K562 (cell line): ENCODE measurements around the gene FARP1. TPM values are rescaled to one million over a fixed set of nuclear protein-coding genes. Genes with fewer than 3 reads are reported as not detected.

Experiments used
- ATAC-seq: fragments of 200-7000 bp; cut with Tn5 transposase; 3 replicates; pipeline ENCODE4 v1.9.1; 2020; ENCODE audit warnings: moderate library complexity
- BruUV-seq: library from RNA; stranded (reverse); fragments of 400-500 nt; replicated peaks from 2 replicates; lab custom pipeline; 2021; lab: Mats Ljungman, UMichigan
- CTCF ChIA-PET: fragments of 300-600 bp; formaldehyde crosslinking; extraction: SDS; loops from one replicate; lab custom pipeline; 2021; ENCODE audit warnings: low intra/inter-chr PET ratio; lab: Yijun Ruan, JAX
- POLR2A ChIA-PET: fragments of 300-600, 350-650 bp; sonication (Branson Sonifier 250); formaldehyde crosslinking; extraction: SDS; loops from one replicate; lab custom pipeline; 2021; ENCODE audit warnings: antibody characterized with exemption, inconsistent platforms; lab: Yijun Ruan, JAX
- DNase-seq, 4 experiments: peaks; one replicate each; pipeline versions ENCODE4 v3.0.0 to v3.0.0-alpha.2; 2011 to 2018; ENCODE audit warnings: low spot score in 3 of 4, mixed read lengths in 3 of 4; ENCODE audit errors: extremely low read depth in 1 of 4
- FAIRE-seq: peaks from 2 replicates; lab custom pipeline; 2011; peaks lifted over from hg19 to GRCh38; lab: Jason Lieb, UNC
- H2AFZ ChIP-seq: 2 replicates; pipeline ENCODE4 v1.6.0; 2011; ENCODE audit warnings: low read depth, low read length, control low read depth, inconsistent platforms
- H3K27ac ChIP-seq: fragments of 200-600 bp; 3 replicates; pipeline ENCODE4 v1.8.0; 2011; ENCODE audit warnings: low read depth, mild to moderate bottlenecking, control low read depth, inconsistent platforms, low read length, moderate library complexity, mixed read lengths; ENCODE audit errors: extremely low read depth
- H3K27me3 ChIP-seq, 2 experiments: fragments of 300-600 bp in 1 of 2; 2 replicates in 1 of 2; 3 replicates in 1 of 2; pipeline versions ENCODE4 v1.6.0 to v1.8.0; 2011; ENCODE audit warnings: inconsistent platforms in 2 of 2, low read length in 2 of 2, mild to moderate bottlenecking in 1 of 2, mixed read lengths in 1 of 2, moderate library complexity in 1 of 2; ENCODE audit not compliant: control insufficient read depth in 2 of 2, insufficient read depth in 2 of 2
- H3K36me3 ChIP-seq: fragments of 300-600 bp; 3 replicates; pipeline ENCODE4 v1.8.0; 2011; ENCODE audit warnings: mild to moderate bottlenecking, low read length, inconsistent platforms; ENCODE audit not compliant: control insufficient read depth, insufficient read depth
- H3K4me1 ChIP-seq, 2 experiments: fragments of 200-600 bp in 1 of 2; replicated peaks in 1 of 2; 2 replicates in 1 of 2; 3 replicates in 1 of 2; pipeline versions ENCODE4 v1.5.1 to v1.8.0; 2011; ENCODE audit warnings: inconsistent platforms in 2 of 2, low read length in 2 of 2, mild to moderate bottlenecking in 1 of 2, mixed read lengths in 1 of 2, moderate library complexity in 1 of 2; ENCODE audit not compliant: control insufficient read depth in 2 of 2, insufficient read depth in 2 of 2
- H3K4me2 ChIP-seq: 2 replicates; pipeline ENCODE4 v1.6.1; 2011; ENCODE audit warnings: low read length, control low read depth, inconsistent platforms, mixed read lengths; ENCODE audit not compliant: insufficient read depth
- H3K4me3 ChIP-seq: fragments of 200-600 bp; sonication (generic), shearing (Covaris generic); 2 replicates; pipeline ENCODE4 v1.5.1; 2016; ENCODE audit warnings: control low read depth, inconsistent platforms
- H3K79me2 ChIP-seq: fragments of 200-600 bp; 3 replicates; pipeline ENCODE4 v1.8.0; 2011; ENCODE audit warnings: low read length, inconsistent platforms; ENCODE audit not compliant: control insufficient read depth, insufficient read depth
- H3K9ac ChIP-seq, 2 experiments: 2 replicates each; pipeline versions ENCODE4 v1.6.0 to v1.6.1; 2011; ENCODE audit warnings: low read depth in 2 of 2, low read length in 2 of 2, control low read depth in 1 of 2, inconsistent platforms in 1 of 2, mild to moderate bottlenecking in 1 of 2, mixed read lengths in 1 of 2; ENCODE audit not compliant: insufficient read depth in 1 of 2
- H3K9me1 ChIP-seq: one replicate; pipeline ENCODE4 v1.6.0; 2011; ENCODE audit warnings: inconsistent platforms, mild to moderate bottlenecking, low read length, moderate library complexity; ENCODE audit not compliant: control insufficient read depth, insufficient read depth
- H3K9me3 ChIP-seq: replicated peaks from 2 replicates; pipeline ENCODE4 v1.5.1; 2011; ENCODE audit warnings: low read depth, low read length, inconsistent platforms; ENCODE audit not compliant: control insufficient read depth, insufficient read depth
- H4K20me1 ChIP-seq: replicated peaks from 2 replicates; pipeline ENCODE4 v1.6.1; 2011; ENCODE audit warnings: low read length, inconsistent platforms, mixed read lengths; ENCODE audit not compliant: control insufficient read depth, insufficient read depth
- ATF3 ChIP-seq, 2 experiments: fragments of 450-650 bp in 1 of 2; sonication (generic) in 1 of 2; formaldehyde crosslinking in 1 of 2; IDR thresholded peaks in 1 of 2; conservative IDR thresholded peaks in 1 of 2; 2 replicates each; pipeline versions ENCODE4 v1.6.1 to v1.8.1; 2016 to 2023; ENCODE audit warnings: mild to moderate bottlenecking in 2 of 2, moderate library complexity in 2 of 2, inconsistent platforms in 1 of 2, missing genetic modification reagents in 1 of 2
- BRCA1 ChIP-seq, 2 experiments: fragments of 450-650 bp in 1 of 2; sonication (generic) in 1 of 2; formaldehyde crosslinking in 1 of 2; IDR thresholded peaks; 2 replicates each; pipeline versions ENCODE4 v1.5.0 to v1.6.1; 2017 to 2020; ENCODE audit warnings: mild to moderate bottlenecking in 1 of 2, missing genetic modification reagents in 1 of 2
- HOMEZ ChIP-seq: fragments of 250-450 bp; sonication (Bioruptor Pico); IDR thresholded peaks from 2 replicates; pipeline ENCODE4 v1.4.0; 2020; ENCODE audit warnings: mild to moderate bottlenecking, moderate library complexity
- KAT8 ChIP-seq: fragments of 450-650 bp; IDR thresholded peaks from 2 replicates; pipeline ENCODE4 v1.6.1; 2016; ENCODE audit warnings: low read depth, mild to moderate bottlenecking
- RBM34 ChIP-seq: fragments of 200-400 bp; formaldehyde crosslinking; IDR thresholded peaks from 2 replicates; pipeline ENCODE4 v1.6.1; 2018; ENCODE audit warnings: low read length, borderline replicate concordance; ENCODE audit not compliant: insufficient read depth
- SMAD3 ChIP-seq: fragments of 450-650 bp; formaldehyde crosslinking; conservative IDR thresholded peaks from 2 replicates; pipeline ENCODE4 v1.4.0; 2020; ENCODE audit warnings: mild to moderate bottlenecking
- SMARCC2 ChIP-seq: fragments of 450-650 bp; IDR thresholded peaks from 2 replicates; pipeline ENCODE4 v1.6.1; 2017; ENCODE audit warnings: antibody characterized with exemption, moderate library complexity, mild to moderate bottlenecking, low read depth
- WGBS: fragments of 100-300 bp; shearing (Covaris generic); methylation state at CpG from one replicate; pipeline ENCODE4 v1.1.6; 2016; ENCODE audit warnings: low coverage, mixed read lengths; ENCODE audit not compliant: insufficient coverage; ENCODE audit errors: missing lambda C conversion rate; 5-methylcytosine and 5-hydroxymethylcytosine counted together
- in situ Hi-C: fragments of 300-500 bp; cut with MboI; formaldehyde crosslinking; loops from 4 replicates; pipeline ENCODE4 v1.15.0; 2018; ENCODE audit warnings: inconsistent platforms, mixed read lengths
- intact Hi-C: fragments of 100-400 bp; cut with micrococcal nuclease; formaldehyde crosslinking; loops from 2 replicates; pipeline ENCODE4 v1.14.2; 2022
- polyA plus RNA-seq, 8 experiments: library from polyadenylated mRNA; depleted of rRNA in 4 of 8; stranded (reverse) in 5 of 8; unstranded in 3 of 8; fragments of >200 nt; fragmentation: Nextera tagmentation in 2 of 8; fragmentation: Illumina TruSeq in 1 of 8; extraction: Ambion mirVana in 2 of 8; extraction: Trizol in 1 of 8; gene quantifications; 2 replicates each; pipeline versions ENCODE4 v1.2.1 to v1.2.3, GENCODE V29; 2011 to 2014; ENCODE audit warnings: inconsistent platforms in 1 of 8, missing spikeins in 1 of 8
- total RNA-seq, 7 experiments: library from RNA; depleted of rRNA in 6 of 7; stranded (reverse); fragments of >200 nt in 6 of 7; fragmentation: Illumina TruSeq in 2 of 7; extraction: Trizol in 2 of 7; gene quantifications; 2 replicates each; pipeline versions ENCODE4 v1.2.1 to v1.2.3, GENCODE V29; 2011 to 2021; ENCODE audit warnings: low replicate concordance in 1 of 7

FARP1 gene
- total and polyA plus RNA-seq, 9 of the 15 experiments (the other 6 are each of a cell fraction or from before 2014, with no cell fraction given): 0.03 to 0.29 (median 0.05) TPM; not detected in 3

- FAIRE-seq (no peak), DNase-seq (no peak), ATAC-seq (no peak)
- Histone ChIP-seq H3K9me1 (no peaks in the 10 kb centered on the region), H3K9me3 (no peaks in the 10 kb centered on the region), H3K79me2 (no peaks in the 10 kb centered on the region), H3K4me1 (peaks cover 0 to 11% of the 10 kb centered on the region in 2 experiments; a peak in 2 of 5 replicates), H3K36me3 (no peaks in the 10 kb centered on the region), H3K27ac (no peak overlapping the region), H2AFZ (no peak overlapping the region), H3K27me3 (peaks cover 13 to 55% of the 10 kb centered on the region in 2 experiments), H4K20me1 (no peaks in the 10 kb centered on the region; the same call in 1 of the 2 replicates), H3K4me3 (no peak overlapping the region), H3K4me2 (no peak overlapping the region), H3K9ac (no peak overlapping the region)
- TF ChIP-seq SMARCC2 (no peak), RBM34 (no peak), SMAD3 (no peak)
- CTCF ChIA-PET: no interaction called here
- intact Hi-C loops: no loop called here
- WGBS: 30% methylated on average over 11 of the region's 21 CpGs
- in situ Hi-C loops: no loop called here
- POLR2A ChIA-PET: no interaction called here
- BruUV-seq: no TSS peak
These were observed 301.0 kb downstream of the FARP1 start for GRCh38 chr13:98443800-98444325.

GRCh38 chr13:98444381-98444780 lies 301.5 kb downstream of the FARP1 start:
- POLR2A ChIA-PET: no interaction called here
- ATAC-seq (no peak), DNase-seq (no peak), FAIRE-seq (no peak)
- peaks cover 0 to 11% of the 10 kb centered on the region in 2 experiments; a peak in 2 of 5 replicates for H3K4me1 ChIP-seq
- H3K79me2 ChIP-seq: no peaks in the 10 kb centered on the region
- no peaks in the 10 kb centered on the region for H3K9me1 ChIP-seq
- H2AFZ ChIP-seq: no peak overlapping the region
- BruUV-seq: no TSS peak
- peaks cover 13 to 50% of the 10 kb centered on the region in 2 experiments for H3K27me3 ChIP-seq
- intact Hi-C loops: no loop called here
- no peaks in the 10 kb centered on the region for H3K36me3 ChIP-seq
- WGBS: 7% methylated on average over 3 of the region's 16 CpGs
- CTCF ChIA-PET: interaction anchor here (1.3 to 2.1 kb wide), 3 partner anchors 207 to 229 kb away, joined by 4 to 11 read pairs (median 5); no protein-coding TSS in a partner anchor
- no peak overlapping the region for H3K4me3 ChIP-seq
- no peaks in the 10 kb centered on the region for H3K9me3 ChIP-seq
- no peak overlapping the region for H3K27ac ChIP-seq
- no peak overlapping the region for H3K4me2 ChIP-seq
- in situ Hi-C loops: no loop called here
- H4K20me1 ChIP-seq: no peaks in the 10 kb centered on the region; the same call in 1 of the 2 replicates
- 0 out of 4 replicates have a peak overlapping the region, but pooled peaks of 1 of the 2 experiments have one; percentile 2 for H3K9ac ChIP-seq
- TF ChIP-seq KAT8 (no peak), BRCA1 (IDR thresholded peaks at IDR 0.05) (no peak), BRCA1 (CRISPR knock-in tag; IDR thresholded peaks at IDR 0.05) (no peak), RBM34 (no peak), ATF3 (IDR thresholded peaks at IDR 0.05) (no peak), ATF3 (CRISPR knock-in tag; conservative IDR thresholded peaks at IDR 0.05) (no peak), HOMEZ (CRISPR knock-in tag) (no peak)
